ENCODE results near the gene TENM3.

The TENM3 gene

GRCh38 chr4:182413550-182413949 lies 170.3 kb downstream of the TENM3 start:
- no peak for DNase-seq

- DNase-seq = no peak
Observed at GRCh38 chr4:182415116-182415515, 171.9 kb downstream of the TENM3 start.

- no peak for DNase-seq
Observed at GRCh38 chr4:182416067-182416466, 172.9 kb downstream of the TENM3 start.

GRCh38 chr4:182418054-182418734 lies 175.0 kb downstream of the TENM3 start:
- no peak for DNase-seq

GRCh38 chr4:182420189-182420588 lies 177.0 kb downstream of the TENM3 start:
- no peak for DNase-seq

- DNase-seq = no peak
Observed at GRCh38 chr4:182421753-182422152, 178.6 kb downstream of the TENM3 start.

GRCh38 chr4:182425302-182425701 lies 182.1 kb downstream of the TENM3 start:
- no peak for DNase-seq

- no peak for DNase-seq
Observed at GRCh38 chr4:182426901-182427300, 183.7 kb downstream of the TENM3 start.

- no peak for DNase-seq
Observed at GRCh38 chr4:182427554-182427953, 184.4 kb downstream of the TENM3 start.

GRCh38 chr4:182429896-182430295 lies 186.7 kb downstream of the TENM3 start:
- no peak for DNase-seq

GRCh38 chr4:182432819-182433218 lies 189.6 kb downstream of the TENM3 start:
- DNase-seq = no peak

- DNase-seq = no peak
Observed at GRCh38 chr4:182434720-182435119, 191.5 kb downstream of the TENM3 start.

GRCh38 chr4:182435401-182435800 lies 192.2 kb downstream of the TENM3 start:
- DNase-seq = no peak

- DNase-seq = no peak
Observed at GRCh38 chr4:182443070-182443469, 199.9 kb downstream of the TENM3 start.

- no peak for DNase-seq
Observed at GRCh38 chr4:182447767-182448280, 204.6 kb downstream of the TENM3 start.

GRCh38 chr4:182448281-182449151 lies 205.3 kb downstream of the TENM3 start:
- DNase-seq = peak; percentile 55

GRCh38 chr4:182449186-182449929 lies 206.2 kb downstream of the TENM3 start:
- no peak for DNase-seq

- no peak for DNase-seq
Observed at GRCh38 chr4:182449930-182450439, 206.8 kb downstream of the TENM3 start.

- DNase-seq = no peak
Observed at GRCh38 chr4:182451441-182451840, 208.2 kb downstream of the TENM3 start.

GRCh38 chr4:182453830-182454229 lies 210.6 kb downstream of the TENM3 start:
- no peak for DNase-seq

- no peak for DNase-seq
Observed at GRCh38 chr4:182454440-182455013, 211.3 kb downstream of the TENM3 start.

- no peak for DNase-seq
Observed at GRCh38 chr4:182465114-182465513, 221.9 kb downstream of the TENM3 start.

- no peak for DNase-seq
Observed at GRCh38 chr4:182465979-182466378, 222.8 kb downstream of the TENM3 start.
